SK-N-SH treated with all-trans-retinoic acid at 6 μM for 48 hours (cell line): ENCODE measurements around the gene AUH.

Source experiments
- ATAC-seq: fragments of 200-7000 bp; cut with Tn5 transposase; 3 replicates; pipeline ENCODE4 v1.9.1; 2020; ENCODE audit warnings: mild to moderate bottlenecking, moderate library complexity
- ARNTL ChIP-seq: fragments of 450-650 bp; formaldehyde crosslinking; IDR thresholded peaks from 2 replicates; pipeline ENCODE4 v1.5.0; 2020; ENCODE audit warnings: low read depth, mild to moderate bottlenecking, moderate library complexity, borderline replicate concordance
- BACH2 ChIP-seq: fragments of 250-450 bp; sonication (Bioruptor Pico); IDR thresholded peaks from 2 replicates; pipeline ENCODE4 v1.9.0; 2021; ENCODE audit warnings: mild to moderate bottlenecking, borderline replicate concordance
- CSDC2 ChIP-seq: fragments of 250-450 bp; sonication (Bioruptor Pico); IDR thresholded peaks from 2 replicates; pipeline ENCODE4 v1.5.0; 2020; ENCODE audit warnings: mild to moderate bottlenecking, moderate library complexity
- ESRRG ChIP-seq: fragments of 250-450 bp; sonication (Bioruptor Pico); IDR thresholded peaks from 2 replicates; pipeline ENCODE4 v1.6.1; 2021; ENCODE audit warnings: mild to moderate bottlenecking
- GLIS3 ChIP-seq: fragments of 250-450 bp; sonication (Bioruptor Pico); IDR thresholded peaks from 2 replicates; pipeline ENCODE4 v1.5.0; 2020; ENCODE audit warnings: mild to moderate bottlenecking, moderate library complexity
- ISL1 ChIP-seq: fragments of 250-450 bp; sonication (Bioruptor Pico); IDR thresholded peaks from 2 replicates; pipeline ENCODE4 v2.1.2; 2022; ENCODE audit warnings: mild to moderate bottlenecking, moderate library complexity
- OSR1 ChIP-seq: fragments of 250-450 bp; sonication (Bioruptor Pico); IDR thresholded peaks from 2 replicates; pipeline ENCODE4 v1.8.0; 2022; ENCODE audit warnings: moderate library complexity, mild to moderate bottlenecking, inconsistent platforms
- PPARA ChIP-seq: fragments of 250-450 bp; sonication (Bioruptor Pico); IDR thresholded peaks from 2 replicates; pipeline ENCODE4 v1.5.0; 2020; ENCODE audit warnings: mild to moderate bottlenecking, borderline replicate concordance
- RARB ChIP-seq: fragments of 250-450 bp; sonication (Bioruptor Pico); IDR thresholded peaks from 2 replicates; pipeline ENCODE4 v1.8.0; 2021; ENCODE audit warnings: mild to moderate bottlenecking, moderate library complexity
- SNAI2 ChIP-seq: fragments of 250-450 bp; sonication (Bioruptor Pico); IDR thresholded peaks from 2 replicates; pipeline ENCODE4 v1.5.0; 2020; ENCODE audit warnings: mild to moderate bottlenecking, moderate library complexity
- TOX ChIP-seq: fragments of 250-450 bp; sonication (Bioruptor Pico); IDR thresholded peaks from 2 replicates; pipeline ENCODE4 v1.8.0; 2021; ENCODE audit warnings: mild to moderate bottlenecking, moderate library complexity, borderline replicate concordance
- ZC3H10 ChIP-seq: fragments of 250-450 bp; sonication (Bioruptor Pico); IDR thresholded peaks from 2 replicates; pipeline ENCODE4 v1.5.1; 2021; ENCODE audit warnings: mild to moderate bottlenecking, moderate library complexity
- ZFP3 ChIP-seq: fragments of 250-450 bp; sonication (Bioruptor Pico); IDR thresholded peaks from 2 replicates; pipeline ENCODE4 v1.5.0; 2020; ENCODE audit warnings: mild to moderate bottlenecking, moderate library complexity
- ZFP30 ChIP-seq: fragments of 450-650 bp; formaldehyde crosslinking; IDR thresholded peaks from 2 replicates; pipeline ENCODE4 v1.5.0; 2022; ENCODE audit warnings: mild to moderate bottlenecking, moderate library complexity
- ZNF565 ChIP-seq: fragments of 450-650 bp; formaldehyde crosslinking; conservative IDR thresholded peaks from 2 replicates; pipeline ENCODE4 v1.5.0; 2020; ENCODE audit warnings: low read depth, mild to moderate bottlenecking, moderate library complexity
- ZNF70 ChIP-seq: fragments of 450-650 bp; formaldehyde crosslinking; IDR thresholded peaks from 2 replicates; pipeline ENCODE4 v1.5.0; 2020; ENCODE audit warnings: mild to moderate bottlenecking, moderate library complexity
- ZNF8 ChIP-seq: fragments of 450-650 bp; formaldehyde crosslinking; IDR thresholded peaks from 2 replicates; pipeline ENCODE4 v1.5.0; 2020; ENCODE audit warnings: mild to moderate bottlenecking, moderate library complexity
- TF ChIP-seq, protein P1 (sequence below): fragments of 250-450 bp; sonication (Bioruptor Pico); IDR thresholded peaks from 2 replicates; pipeline ENCODE4 v1.5.1; 2020; ENCODE audit warnings: low read depth, mild to moderate bottlenecking, moderate library complexity
- TF ChIP-seq, protein P2 (sequence below): fragments of 250-450 bp; sonication (Bioruptor Pico); IDR thresholded peaks from 2 replicates; pipeline ENCODE4 v1.5.1; 2021; ENCODE audit warnings: mild to moderate bottlenecking, moderate library complexity
- TF ChIP-seq, protein P3 (sequence below): fragments of 250-450 bp; sonication (Bioruptor Pico); IDR thresholded peaks from 2 replicates; pipeline ENCODE4 v1.5.0; 2020; ENCODE audit warnings: mild to moderate bottlenecking, moderate library complexity
- TF ChIP-seq, protein P4 (sequence below): fragments of 250-450 bp; sonication (Bioruptor Pico); IDR thresholded peaks from 2 replicates; pipeline ENCODE4 v1.8.0; 2020; ENCODE audit warnings: mild to moderate bottlenecking, moderate library complexity, borderline replicate concordance

AUH gene

DNA sequence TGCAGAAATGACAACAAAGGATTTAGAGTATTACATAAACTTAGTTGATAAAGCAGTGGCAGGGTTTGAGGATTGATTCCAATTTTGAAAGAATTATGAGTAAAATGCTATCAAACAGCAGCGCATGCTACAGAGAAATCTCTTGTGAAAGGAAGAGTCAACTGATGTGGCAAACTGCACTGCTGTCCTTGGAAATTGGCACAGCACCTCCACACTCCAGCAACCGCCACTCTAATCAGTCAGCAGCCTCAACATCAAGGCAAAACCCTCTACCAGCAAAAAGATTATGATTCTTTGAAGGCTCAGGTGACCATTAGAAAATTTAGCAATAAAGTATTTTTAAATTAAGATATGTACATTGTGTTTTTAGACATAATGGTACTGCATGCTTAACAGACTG is 66.4 kb downstream of the AUH start:
- no peak for TF ChIP-seq ZC3H10 (CRISPR knock-in tag)
- TF ChIP-seq PPARA (CRISPR knock-in tag) = no peak
- TF ChIP-seq, protein P1, sequence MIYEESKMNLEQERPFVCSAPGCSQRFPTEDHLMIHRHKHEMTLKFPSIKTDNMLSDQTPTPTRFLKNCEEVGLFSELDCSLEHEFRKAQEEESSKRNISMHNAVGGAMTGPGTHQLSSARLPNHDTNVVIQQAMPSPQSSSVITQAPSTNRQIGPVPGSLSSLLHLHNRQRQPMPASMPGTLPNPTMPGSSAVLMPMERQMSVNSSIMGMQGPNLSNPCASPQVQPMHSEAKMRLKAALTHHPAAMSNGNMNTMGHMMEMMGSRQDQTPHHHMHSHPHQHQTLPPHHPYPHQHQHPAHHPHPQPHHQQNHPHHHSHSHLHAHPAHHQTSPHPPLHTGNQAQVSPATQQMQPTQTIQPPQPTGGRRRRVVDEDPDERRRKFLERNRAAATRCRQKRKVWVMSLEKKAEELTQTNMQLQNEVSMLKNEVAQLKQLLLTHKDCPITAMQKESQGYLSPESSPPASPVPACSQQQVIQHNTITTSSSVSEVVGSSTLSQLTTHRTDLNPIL (CRISPR knock-in tag) = no peak
- no peak for TF ChIP-seq ZNF565 (CRISPR knock-in tag)
- TF ChIP-seq RARB (CRISPR knock-in tag) = no peak
- no peak for TF ChIP-seq ESRRG
- TF ChIP-seq, protein P2, sequence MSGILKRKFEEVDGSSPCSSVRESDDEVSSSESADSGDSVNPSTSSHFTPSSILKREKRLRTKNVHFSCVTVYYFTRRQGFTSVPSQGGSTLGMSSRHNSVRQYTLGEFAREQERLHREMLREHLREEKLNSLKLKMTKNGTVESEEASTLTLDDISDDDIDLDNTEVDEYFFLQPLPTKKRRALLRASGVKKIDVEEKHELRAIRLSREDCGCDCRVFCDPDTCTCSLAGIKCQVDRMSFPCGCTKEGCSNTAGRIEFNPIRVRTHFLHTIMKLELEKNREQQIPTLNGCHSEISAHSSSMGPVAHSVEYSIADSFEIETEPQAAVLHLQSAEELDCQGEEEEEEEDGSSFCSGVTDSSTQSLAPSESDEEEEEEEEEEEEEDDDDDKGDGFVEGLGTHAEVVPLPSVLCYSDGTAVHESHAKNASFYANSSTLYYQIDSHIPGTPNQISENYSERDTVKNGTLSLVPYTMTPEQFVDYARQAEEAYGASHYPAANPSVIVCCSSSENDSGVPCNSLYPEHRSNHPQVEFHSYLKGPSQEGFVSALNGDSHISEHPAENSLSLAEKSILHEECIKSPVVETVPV (CRISPR knock-in tag) = no peak
- TF ChIP-seq GLIS3 (CRISPR knock-in tag) = no peak
- no peak for TF ChIP-seq BACH2 (CRISPR knock-in tag)
- TF ChIP-seq ZNF70 (CRISPR knock-in tag) = no peak
- no peak for TF ChIP-seq ZFP30 (CRISPR knock-in tag)
- no peak for TF ChIP-seq OSR1 (CRISPR knock-in tag)
- TF ChIP-seq TOX (CRISPR knock-in tag) = no peak
- no peak for TF ChIP-seq ZFP3
- TF ChIP-seq CSDC2 (CRISPR knock-in tag) = no peak
- TF ChIP-seq ZNF8 = no peak
- TF ChIP-seq SNAI2 (CRISPR knock-in tag) = no peak
- TF ChIP-seq, protein P3, sequence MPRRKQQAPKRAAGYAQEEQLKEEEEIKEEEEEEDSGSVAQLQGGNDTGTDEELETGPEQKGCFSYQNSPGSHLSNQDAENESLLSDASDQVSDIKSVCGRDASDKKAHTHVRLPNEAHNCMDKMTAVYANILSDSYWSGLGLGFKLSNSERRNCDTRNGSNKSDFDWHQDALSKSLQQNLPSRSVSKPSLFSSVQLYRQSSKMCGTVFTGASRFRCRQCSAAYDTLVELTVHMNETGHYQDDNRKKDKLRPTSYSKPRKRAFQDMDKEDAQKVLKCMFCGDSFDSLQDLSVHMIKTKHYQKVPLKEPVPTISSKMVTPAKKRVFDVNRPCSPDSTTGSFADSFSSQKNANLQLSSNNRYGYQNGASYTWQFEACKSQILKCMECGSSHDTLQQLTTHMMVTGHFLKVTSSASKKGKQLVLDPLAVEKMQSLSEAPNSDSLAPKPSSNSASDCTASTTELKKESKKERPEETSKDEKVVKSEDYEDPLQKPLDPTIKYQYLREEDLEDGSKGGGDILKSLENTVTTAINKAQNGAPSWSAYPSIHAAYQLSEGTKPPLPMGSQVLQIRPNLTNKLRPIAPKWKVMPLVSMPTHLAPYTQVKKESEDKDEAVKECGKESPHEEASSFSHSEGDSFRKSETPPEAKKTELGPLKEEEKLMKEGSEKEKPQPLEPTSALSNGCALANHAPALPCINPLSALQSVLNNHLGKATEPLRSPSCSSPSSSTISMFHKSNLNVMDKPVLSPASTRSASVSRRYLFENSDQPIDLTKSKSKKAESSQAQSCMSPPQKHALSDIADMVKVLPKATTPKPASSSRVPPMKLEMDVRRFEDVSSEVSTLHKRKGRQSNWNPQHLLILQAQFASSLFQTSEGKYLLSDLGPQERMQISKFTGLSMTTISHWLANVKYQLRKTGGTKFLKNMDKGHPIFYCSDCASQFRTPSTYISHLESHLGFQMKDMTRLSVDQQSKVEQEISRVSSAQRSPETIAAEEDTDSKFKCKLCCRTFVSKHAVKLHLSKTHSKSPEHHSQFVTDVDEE (CRISPR knock-in tag) = no peak
- no peak for TF ChIP-seq ISL1 (CRISPR knock-in tag)
- no peak for ATAC-seq

DNA sequence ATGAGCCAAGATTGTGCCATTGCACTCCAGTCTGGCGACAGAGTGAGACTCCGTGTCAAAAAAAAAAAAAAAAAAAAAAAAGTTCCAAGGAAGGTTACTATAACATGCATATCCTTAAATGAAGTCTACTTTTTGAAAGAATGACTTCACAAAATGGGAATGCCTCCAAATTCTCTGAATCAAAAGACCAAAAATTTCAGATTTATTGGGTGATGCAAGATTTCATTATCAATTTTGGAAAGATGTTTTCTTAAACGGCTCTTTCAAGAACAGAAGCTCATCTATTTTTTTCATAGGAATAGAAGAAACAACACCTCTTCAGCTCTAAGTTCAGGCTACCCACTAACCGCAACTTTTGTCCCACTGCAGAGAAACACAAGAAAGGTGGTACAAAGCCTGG is 69.9 kb downstream of the AUH start:
- ATAC-seq = no peak

DNA sequence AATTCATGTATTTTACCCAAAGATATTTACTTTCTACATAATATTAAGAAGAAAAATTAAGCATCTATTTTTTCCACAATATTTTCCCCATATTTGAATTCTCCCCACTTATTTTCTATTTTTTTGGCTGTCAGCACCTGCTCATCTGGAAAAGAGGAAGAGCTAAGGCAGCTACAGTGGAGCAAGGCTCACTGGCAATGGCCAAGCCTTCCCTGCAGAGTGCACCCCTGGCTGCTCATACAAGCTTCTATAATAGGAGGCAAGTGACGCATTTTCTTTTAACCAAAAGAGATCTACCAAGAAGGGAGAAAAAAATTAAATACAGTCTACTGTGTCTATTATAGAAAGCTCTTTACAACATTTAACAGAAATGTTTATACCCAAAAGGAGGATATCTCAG is 72.5 kb downstream of the AUH start:
- ATAC-seq = no peak
- TF ChIP-seq, protein P1 (CRISPR knock-in tag) = no peak
- TF ChIP-seq TOX (CRISPR knock-in tag) (no peak), ISL1 (CRISPR knock-in tag) (no peak), ZFP3 (no peak), ZNF8 (no peak), OSR1 (CRISPR knock-in tag) (no peak), GLIS3 (CRISPR knock-in tag) (no peak), BACH2 (CRISPR knock-in tag) (no peak)
- TF ChIP-seq, protein P4, sequence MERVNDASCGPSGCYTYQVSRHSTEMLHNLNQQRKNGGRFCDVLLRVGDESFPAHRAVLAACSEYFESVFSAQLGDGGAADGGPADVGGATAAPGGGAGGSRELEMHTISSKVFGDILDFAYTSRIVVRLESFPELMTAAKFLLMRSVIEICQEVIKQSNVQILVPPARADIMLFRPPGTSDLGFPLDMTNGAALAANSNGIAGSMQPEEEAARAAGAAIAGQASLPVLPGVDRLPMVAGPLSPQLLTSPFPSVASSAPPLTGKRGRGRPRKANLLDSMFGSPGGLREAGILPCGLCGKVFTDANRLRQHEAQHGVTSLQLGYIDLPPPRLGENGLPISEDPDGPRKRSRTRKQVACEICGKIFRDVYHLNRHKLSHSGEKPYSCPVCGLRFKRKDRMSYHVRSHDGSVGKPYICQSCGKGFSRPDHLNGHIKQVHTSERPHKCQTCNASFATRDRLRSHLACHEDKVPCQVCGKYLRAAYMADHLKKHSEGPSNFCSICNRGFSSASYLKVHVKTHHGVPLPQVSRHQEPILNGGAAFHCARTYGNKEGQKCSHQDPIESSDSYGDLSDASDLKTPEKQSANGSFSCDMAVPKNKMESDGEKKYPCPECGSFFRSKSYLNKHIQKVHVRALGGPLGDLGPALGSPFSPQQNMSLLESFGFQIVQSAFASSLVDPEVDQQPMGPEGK (CRISPR knock-in tag) = no peak
- TF ChIP-seq, all 23 proteins: peak for 0

More for the DNA sequence above, 69.9 kb downstream of the AUH start:
- TF ChIP-seq ARNTL (CRISPR knock-in tag) (no peak), CSDC2 (CRISPR knock-in tag) (no peak), OSR1 (CRISPR knock-in tag) (no peak), ISL1 (CRISPR knock-in tag) (0 out of 2 replicates have a peak, but pooled peaks have one; percentile 10)
- TF ChIP-seq, protein P4 (CRISPR knock-in tag) = no peak
